HL-60 (cell line): ENCODE data around the gene NMT1.

Source experiments
- CTCF ChIP-seq: IDR thresholded peaks from one replicate; pipeline ENCODE4 v1.5.1; 2011; ENCODE audit warnings: low read length, control low read depth, inconsistent platforms; ENCODE audit not compliant: insufficient read depth
- POLR2AphosphoS5 ChIP-seq: IDR thresholded peaks from 2 replicates; pipeline ENCODE4 v1.6.1; 2012; ENCODE audit warnings: low read depth

GRCh38 chr17:45070809-45071208 is 9.7 kb downstream of the NMT1 start:
- TF ChIP-seq CTCF (no peak), POLR2AphosphoS5 (no peak)
